Measurements from ENCODE around the gene SLC22A13. TPM values are rescaled to one million over a fixed set of nuclear protein-coding genes. Genes with fewer than 3 reads are reported as not detected.

Gene SLC22A13
- total and polyA plus RNA-seq, 8 donors: 0.05 to 0.69 (median 0.24) TPM; not detected in 1

GRCh38 chr3:38224357-38224756 lies 41.3 kb upstream of the SLC22A13 start:
- Histone ChIP-seq H3K27ac (no peak overlapping the region), H3K4me1 (no peaks in the 10 kb centered on the region), H3K27me3 (no peaks in the 10 kb centered on the region), H3K36me3 (peaks cover 0 to 32% (median 3%) of the 10 kb centered on the region in 3 donors), H3K9me3 (no peaks in the 10 kb centered on the region), H3K4me3 (no peak overlapping the region)
- ATAC-seq (no peak), DNase-seq (no peak), FAIRE-seq (no peak)
- TF ChIP-seq CTCF (IDR thresholded peaks at IDR 0.05): no peak
- intact Hi-C loops (cut with DNase I): no loop called here
- 95 to 97% methylated on average over 4 of the region's 4 CpGs for WGBS, 2 donors

GRCh38 chr3:38226273-38226672 lies 39.3 kb upstream of the SLC22A13 start:
- no peak for TF ChIP-seq CTCF (IDR thresholded peaks at IDR 0.05)
- no peaks in the 10 kb centered on the region for H3K27me3 ChIP-seq
- intact Hi-C loops (cut with DNase I): no loop called here
- FAIRE-seq: no peak
- peaks cover 0 to 38% (median 3%) of the 10 kb centered on the region in 3 donors for H3K36me3 ChIP-seq
- H3K27ac ChIP-seq: no peak overlapping the region
- ATAC-seq: no peak
- H3K9me3 ChIP-seq: no peaks in the 10 kb centered on the region
- no peaks in the 10 kb centered on the region for H3K4me1 ChIP-seq
- WGBS, 2 donors: 97 to 100% methylated on average over 2 of the region's 2 CpGs
- no peak for DNase-seq
- H3K4me3 ChIP-seq: no peak overlapping the region

GRCh38 chr3:38227989-38228388 lies 37.6 kb upstream of the SLC22A13 start:
- Histone ChIP-seq H3K27me3 (no peaks in the 10 kb centered on the region), H3K4me3 (no peak overlapping the region), H3K9me3 (no peaks in the 10 kb centered on the region), H3K36me3 (peaks cover 0 to 35% (median 3%) of the 10 kb centered on the region in 3 donors), H3K4me1 (no peaks in the 10 kb centered on the region), H3K27ac (no peak overlapping the region)
- TF ChIP-seq CTCF (IDR thresholded peaks at IDR 0.05): no peak
- DNase-seq (no peak), FAIRE-seq (no peak), ATAC-seq (no peak)
- intact Hi-C loops (cut with DNase I): no loop called here
- WGBS, 2 donors: 88 to 92% methylated on average over 2 of the region's 2 CpGs

- no peak overlapping the region for H3K27ac ChIP-seq
- ATAC-seq (no peak), DNase-seq (no peak), FAIRE-seq (peak; percentile 75)
- no peaks in the 10 kb centered on the region for H3K4me1 ChIP-seq
- H3K4me3 ChIP-seq: no peak overlapping the region
- intact Hi-C loops (cut with DNase I): no loop called here
- peaks cover 0 to 35% (median 3%) of the 10 kb centered on the region in 3 donors for H3K36me3 ChIP-seq
- H3K9me3 ChIP-seq: no peaks in the 10 kb centered on the region
- TF ChIP-seq CTCF (IDR thresholded peaks at IDR 0.05): no peak
- no peaks in the 10 kb centered on the region for H3K27me3 ChIP-seq
- 90 to 93% methylated on average over 1 of the region's 1 CpG for WGBS, 2 donors
Observed at GRCh38 chr3:38229036-38229435, 36.6 kb upstream of the SLC22A13 start.

- DNase-seq (no peak), FAIRE-seq (no peak), ATAC-seq (no peak)
- Histone ChIP-seq H3K9me3 (no peaks in the 10 kb centered on the region), H3K27ac (no peak overlapping the region), H3K4me1 (no peaks in the 10 kb centered on the region), H3K4me3 (no peak overlapping the region), H3K27me3 (no peaks in the 10 kb centered on the region), H3K36me3 (peaks cover 0 to 20% (median 0%) of the 10 kb centered on the region in 3 donors)
- TF ChIP-seq CTCF (IDR thresholded peaks at IDR 0.05): no peak
- WGBS, 2 donors: 85 to 88% methylated on average over 2 of the region's 2 CpGs
- intact Hi-C loops (cut with DNase I): no loop called here
Observed at GRCh38 chr3:38232701-38233100, 32.9 kb upstream of the SLC22A13 start.

All from pancreas (tissue), 10 donors.